HepG2 (cell line): ENCODE measurements around the gene ZDHHC8. TPM values are rescaled to one million over a fixed set of nuclear protein-coding genes. Genes with fewer than 3 reads are reported as not detected.

Source experiments
- ATAC-seq: fragments of 200-7000 bp; cut with Tn5 transposase; 3 replicates; pipeline ENCODE4 v1.9.1; 2020; ENCODE audit warnings: mild to moderate bottlenecking, moderate library complexity
- BruUV-seq: library from RNA; stranded (reverse); fragments of 400-500 nt; replicated peaks from 2 replicates; lab custom pipeline; 2021; lab: Mats Ljungman, UMichigan
- CTCF ChIA-PET: fragments of 300-600 bp; formaldehyde crosslinking; extraction: SDS; loops from one replicate; lab custom pipeline; 2021; ENCODE audit warnings: low total read pairs, inconsistent platforms, low intra/inter-chr PET ratio; lab: Yijun Ruan, JAX
- POLR2A ChIA-PET: fragments of 350-600 bp; sonication (Branson Sonifier 250); formaldehyde crosslinking; loops from one replicate; lab custom pipeline; 2020; ENCODE audit warnings: antibody characterized with exemption, inconsistent platforms; lab: Yijun Ruan, JAX
- DNase-seq: peaks from one replicate; pipeline ENCODE4 v3.0.0-alpha.2; 2015; ENCODE audit warnings: low spot score
- FAIRE-seq: peaks from 3 replicates; lab custom pipeline; 2011; peaks lifted over from hg19 to GRCh38; lab: Jason Lieb, UNC
- H2AFZ ChIP-seq: one replicate; pipeline ENCODE4 v1.6.1; 2011; ENCODE audit warnings: low read length, inconsistent platforms
- H3K27ac ChIP-seq: fragments of 300-600 bp; 3 replicates; pipeline ENCODE4 v1.8.0; 2011; ENCODE audit warnings: mixed run types, mild to moderate bottlenecking, mixed read lengths, low read length, inconsistent platforms; ENCODE audit not compliant: insufficient read depth; ENCODE audit errors: extremely low read length
- H3K27me3 ChIP-seq, 2 experiments: fragments of 200-600 bp in 1 of 2; 2 replicates in 1 of 2; 3 replicates in 1 of 2; pipeline versions ENCODE4 v1.6.0 to v1.8.0; 2011; ENCODE audit warnings: low read length in 2 of 2, mild to moderate bottlenecking in 2 of 2, moderate library complexity in 2 of 2, inconsistent platforms in 1 of 2; ENCODE audit not compliant: insufficient read depth in 2 of 2, control insufficient read depth in 1 of 2
- H3K36me3 ChIP-seq, 2 experiments: fragments of 200-600 bp in 1 of 2; replicated peaks in 1 of 2; 2 replicates in 1 of 2; 3 replicates in 1 of 2; pipeline versions ENCODE4 v1.5.1 to v1.8.0; 2011; ENCODE audit warnings: low read length in 2 of 2, inconsistent platforms in 1 of 2; ENCODE audit not compliant: insufficient read depth in 2 of 2, control insufficient read depth in 1 of 2
- H3K4me1 ChIP-seq: 2 replicates; pipeline ENCODE4 v1.5.1; 2012; ENCODE audit warnings: low read length, inconsistent platforms; ENCODE audit not compliant: insufficient read depth
- H3K4me2 ChIP-seq: 2 replicates; pipeline ENCODE4 v1.6.0; 2011; ENCODE audit warnings: low read depth, low read length, inconsistent platforms
- H3K4me3 ChIP-seq, 3 experiments: fragments of 200-600 bp in 1 of 3; sonication (generic), shearing (Covaris generic) in 1 of 3; replicated peaks in 1 of 3; 2 replicates each; pipeline ENCODE4 v1.5.1; 2011 to 2016; ENCODE audit warnings: low read length in 3 of 3, inconsistent platforms in 2 of 3, low read depth in 2 of 3, mild to moderate bottlenecking in 2 of 3, control low read depth in 1 of 3, mixed read lengths in 1 of 3; ENCODE audit not compliant: insufficient read depth in 1 of 3
- H3K79me2 ChIP-seq: one replicate; pipeline ENCODE4 v1.6.1; 2011; ENCODE audit warnings: low read length, inconsistent platforms; ENCODE audit not compliant: insufficient read depth
- H3K9ac ChIP-seq: 2 replicates; pipeline ENCODE4 v1.6.0; 2011; ENCODE audit warnings: mild to moderate bottlenecking, low read depth, low read length, inconsistent platforms; ENCODE audit not compliant: insufficient read depth
- H3K9me3 ChIP-seq: 2 replicates; pipeline ENCODE4 v1.5.1; 2012; ENCODE audit warnings: mild to moderate bottlenecking, low read length
- H4K20me1 ChIP-seq: 2 replicates; pipeline ENCODE4 v1.6.0; 2011; ENCODE audit warnings: inconsistent platforms, mild to moderate bottlenecking, low read length, moderate library complexity; ENCODE audit not compliant: insufficient read depth
- GTF2F1 ChIP-seq: fragments of 150-350 bp; IDR thresholded peaks from 2 replicates; pipeline ENCODE4 v1.6.1; 2014; ENCODE audit warnings: low read length
- HNF1B ChIP-seq: sonication (generic); formaldehyde crosslinking; IDR thresholded peaks from 2 replicates; pipeline ENCODE4 v1.5.1; 2020; ENCODE audit warnings: mild to moderate bottlenecking, moderate library complexity, missing genetic modification reagents
- JDP2 ChIP-seq: sonication (generic); formaldehyde crosslinking; IDR thresholded peaks from 2 replicates; pipeline ENCODE4 v1.8.1; 2022; ENCODE audit warnings: missing genetic modification reagents, borderline replicate concordance
- KDM5A ChIP-seq: fragments of 200-600 bp; sonication (generic); IDR thresholded peaks from 2 replicates; pipeline ENCODE4 v1.7.0; 2018; ENCODE audit warnings: antibody characterized with exemption, mild to moderate bottlenecking, low read length, borderline replicate concordance
- SALL2 ChIP-seq: sonication (generic); formaldehyde crosslinking; IDR thresholded peaks from 2 replicates; pipeline ENCODE4 v1.8.1; 2023; ENCODE audit warnings: mild to moderate bottlenecking, missing genetic modification reagents, inconsistent platforms
- SCMH1 ChIP-seq: sonication (generic); formaldehyde crosslinking; IDR thresholded peaks from 2 replicates; pipeline ENCODE4 v1.9.0; 2021; ENCODE audit warnings: missing genetic modification reagents, mild to moderate bottlenecking, borderline replicate concordance
- STAG1 ChIP-seq: sonication (generic); formaldehyde crosslinking; IDR thresholded peaks from 2 replicates; pipeline ENCODE4 v1.4.0; 2020; ENCODE audit warnings: missing genetic modification reagents
- STAT6 ChIP-seq: sonication (generic); formaldehyde crosslinking; IDR thresholded peaks from 2 replicates; pipeline ENCODE4 v1.4.0; 2020; ENCODE audit warnings: missing genetic modification reagents, mild to moderate bottlenecking, borderline replicate concordance
- ZBTB20 ChIP-seq: sonication (generic); formaldehyde crosslinking; IDR thresholded peaks from 2 replicates; pipeline ENCODE4 v1.8.1; 2023; ENCODE audit warnings: missing genetic modification reagents, low read depth, mild to moderate bottlenecking, borderline replicate concordance
- ZFP36 ChIP-seq: fragments of 150-350 bp; IDR thresholded peaks from 2 replicates; pipeline ENCODE4 v1.6.1; 2018; ENCODE audit warnings: borderline replicate concordance, low read length, low read depth; ENCODE audit not compliant: partially characterized antibody
- ZNF292 ChIP-seq: sonication (generic); formaldehyde crosslinking; IDR thresholded peaks from 2 replicates; pipeline ENCODE4 v1.8.1; 2022; ENCODE audit warnings: mild to moderate bottlenecking, low read depth, missing genetic modification reagents, borderline replicate concordance
- WGBS: methylation state at CpG from one replicate; pipeline ENCODE4 v1.1.6; 2017; ENCODE audit warnings: low lambda C conversion rate; 5-methylcytosine and 5-hydroxymethylcytosine counted together
- in situ Hi-C: cut with HindIII; loops from 2 replicates; pipeline ENCODE4 v1.10.0; 2017; ENCODE audit warnings: low pct_unique_long_range_greater_than_20kb; ENCODE audit not compliant: extremely low pct_ligation_motif_present
- intact Hi-C: fragments of 100-400 bp; cut with micrococcal nuclease; formaldehyde crosslinking; loops from one replicate; pipeline ENCODE4 v1.10.0; 2022; ENCODE audit not compliant: unreplicated experiment
- polyA plus RNA-seq, 8 experiments: library from polyadenylated mRNA; depleted of rRNA in 3 of 8; stranded (reverse) in 7 of 8; unstranded in 1 of 8; fragments of >200 nt; fragmentation: Illumina TruSeq in 4 of 8; extraction: Trizol in 4 of 8; gene quantifications; 2 replicates each; pipeline versions ENCODE4 v1.2.1 to v1.2.3, GENCODE V29; 2011 to 2016; ENCODE audit warnings: low read depth in 4 of 8, missing spikeins in 1 of 8, mixed read lengths in 1 of 8; ENCODE audit not compliant: insufficient read depth in 1 of 8
- total RNA-seq, 5 experiments: library from RNA; depleted of rRNA; stranded (reverse); fragments of >200 nt; fragmentation: Illumina TruSeq; extraction: Trizol; gene quantifications; 2 replicates each; pipeline ENCODE4 v1.2.3, GENCODE V29; 2016; ENCODE audit warnings: low read depth in 1 of 5

Gene ZDHHC8
- total and polyA plus RNA-seq, 2 of the 13 experiments (the other 11 are each of a cell fraction or from before 2014, with no cell fraction given): 7.5 to 21.3 TPM

- in situ Hi-C loops: no loop called here
- H3K79me2 ChIP-seq: no peaks in the 10 kb centered on the region
- intact Hi-C loops: no loop called here
- no peaks in the 10 kb centered on the region for H3K9me3 ChIP-seq
- H3K4me1 ChIP-seq: peaks cover 6% of the 10 kb centered on the region; the same call in 1 of the 2 replicates
- BruUV-seq: no TSS peak
- no peaks in the 10 kb centered on the region for H3K36me3 ChIP-seq
- ChIA-PET POLR2A (no interaction called here), CTCF (no interaction called here)
- H2AFZ ChIP-seq: no peak overlapping the region
- H3K4me3 ChIP-seq: no peak overlapping the region
- ATAC-seq (no peak), FAIRE-seq (no peak), DNase-seq (no peak)
- no peak overlapping the region for H3K9ac ChIP-seq
- H3K4me2 ChIP-seq: no peak overlapping the region
- peaks cover 22 to 88% of the 10 kb centered on the region in 2 experiments for H3K27me3 ChIP-seq
- H3K27ac ChIP-seq: no peak overlapping the region
- WGBS: 20% methylated on average over 10 of the region's 12 CpGs
- 0 out of 2 replicates have a peak, but pooled peaks cover 3% of the 10 kb centered on the region for H4K20me1 ChIP-seq
- TF ChIP-seq STAG1 (CRISPR knock-in tag) (no peak), ZFP36 (no peak), SCMH1 (CRISPR knock-in tag) (no peak), STAT6 (CRISPR knock-in tag) (no peak), HNF1B (CRISPR knock-in tag) (no peak), JDP2 (CRISPR knock-in tag) (no peak), GTF2F1 (no peak), ZNF292 (CRISPR knock-in tag) (no peak), SALL2 (CRISPR knock-in tag) (no peak), ZBTB20 (CRISPR knock-in tag) (no peak), KDM5A (no peak)
These were observed 43.9 kb downstream of the ZDHHC8 start for GRCh38 chr22:20175597-20175900.
